Measurements from ENCODE around the gene CD247. TPM values are rescaled to one million over a fixed set of nuclear protein-coding genes. Genes with fewer than 3 reads are reported as not detected.
"Not testable (repeated sequence)": the region's sequence is repeated elsewhere in the genome, so short reads cannot be mapped to it uniquely, and the experiment has no call there.

CD247 gene
- 6.5 TPM for total RNA-seq (ENCODE audit: insufficient read depth, low replicate concordance)

DNA sequence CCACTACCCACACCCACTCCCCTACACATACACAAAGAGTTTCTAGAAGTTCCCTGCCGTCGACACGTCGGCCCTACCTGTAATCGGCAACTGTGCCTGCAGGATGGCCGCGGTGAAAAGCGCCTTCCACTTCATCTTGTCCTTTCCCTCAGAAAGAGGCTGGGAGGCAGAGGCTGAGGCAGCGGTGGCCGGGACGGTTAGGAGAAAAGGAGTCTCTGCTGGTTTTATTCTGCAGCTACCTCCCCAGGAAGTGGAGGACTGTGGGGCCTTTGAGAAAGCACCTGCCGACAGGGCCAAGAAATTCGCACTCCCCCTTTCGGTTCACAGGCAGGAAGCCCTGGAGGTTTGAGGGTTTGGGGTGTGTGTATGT lies at the start of gene CD247:
Gene CD247, minus strand, starts transcription at position 199 of the 370 bp plus-strand sequence. Its CDS starts 64 bp downstream, at position 135.
- DNase-seq (ENCODE audit: low spot score) = no peak

DNA sequence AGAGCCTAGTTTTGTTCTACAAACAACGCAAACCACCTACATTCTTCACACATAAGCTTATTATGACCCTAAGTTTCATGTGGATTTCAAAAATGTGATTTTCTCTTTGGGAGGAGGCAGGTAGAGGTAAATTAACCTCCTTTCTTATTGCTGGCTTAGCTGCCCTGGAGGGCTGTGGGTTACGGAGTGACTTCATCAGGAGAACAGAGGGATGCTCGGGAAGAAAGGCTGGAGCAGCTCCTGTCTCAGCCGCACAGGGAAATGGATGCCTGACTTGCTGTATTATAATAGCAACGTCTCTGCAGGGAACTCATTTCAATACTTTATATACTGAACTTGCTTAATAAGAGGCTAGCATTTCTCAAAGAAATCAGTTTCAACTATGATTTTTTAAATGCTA lies 49.3 kb upstream of the CD247 start:
- DNase-seq (ENCODE audit: low spot score) = no peak

DNA sequence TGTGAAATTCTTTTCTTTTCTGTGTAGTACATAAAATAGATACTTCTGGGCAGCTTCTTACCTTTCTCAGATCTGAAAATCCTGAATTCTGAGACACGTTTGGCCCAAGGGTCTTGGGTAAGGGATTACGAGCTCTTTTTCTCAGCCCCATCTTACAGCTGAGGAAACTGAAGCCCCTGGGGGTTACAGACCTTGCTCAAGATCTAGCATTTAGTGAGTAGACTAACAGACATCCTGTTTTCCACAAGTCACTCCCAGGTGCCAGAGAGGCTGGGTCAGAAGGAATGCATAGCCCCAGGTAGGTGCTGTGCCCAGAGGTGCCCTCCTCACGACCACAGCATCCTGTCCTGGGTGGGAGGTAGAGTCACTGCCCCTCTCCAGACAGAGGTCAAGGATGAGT lies 48.4 kb upstream of the CD247 start:
- no peak for DNase-seq (ENCODE audit: low spot score)

DNA sequence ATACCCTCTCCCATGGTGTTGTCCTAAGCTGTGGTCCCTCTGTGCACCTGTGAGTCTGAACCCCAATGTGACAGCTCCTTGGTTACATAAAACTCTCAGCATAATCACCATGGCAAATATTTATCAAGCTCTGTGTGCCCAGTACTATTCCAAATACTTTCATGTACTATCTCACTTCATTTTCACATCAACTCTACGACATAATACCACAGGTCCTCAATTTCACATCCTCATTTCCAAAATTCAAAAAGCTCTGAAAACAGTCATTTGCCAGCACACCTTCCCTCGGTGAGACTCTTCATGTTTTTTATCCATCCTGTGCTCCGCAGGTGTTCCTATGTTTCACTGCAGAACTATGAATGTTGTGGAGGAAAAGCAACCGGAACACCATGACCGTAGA lies 47.6 kb upstream of the CD247 start:
- DNase-seq (ENCODE audit: low spot score) = no peak

GRCh38 chr1:167564612-167565270 lies 46.4 kb upstream of the CD247 start:
- no peak for DNase-seq (ENCODE audit: low spot score)

DNA sequence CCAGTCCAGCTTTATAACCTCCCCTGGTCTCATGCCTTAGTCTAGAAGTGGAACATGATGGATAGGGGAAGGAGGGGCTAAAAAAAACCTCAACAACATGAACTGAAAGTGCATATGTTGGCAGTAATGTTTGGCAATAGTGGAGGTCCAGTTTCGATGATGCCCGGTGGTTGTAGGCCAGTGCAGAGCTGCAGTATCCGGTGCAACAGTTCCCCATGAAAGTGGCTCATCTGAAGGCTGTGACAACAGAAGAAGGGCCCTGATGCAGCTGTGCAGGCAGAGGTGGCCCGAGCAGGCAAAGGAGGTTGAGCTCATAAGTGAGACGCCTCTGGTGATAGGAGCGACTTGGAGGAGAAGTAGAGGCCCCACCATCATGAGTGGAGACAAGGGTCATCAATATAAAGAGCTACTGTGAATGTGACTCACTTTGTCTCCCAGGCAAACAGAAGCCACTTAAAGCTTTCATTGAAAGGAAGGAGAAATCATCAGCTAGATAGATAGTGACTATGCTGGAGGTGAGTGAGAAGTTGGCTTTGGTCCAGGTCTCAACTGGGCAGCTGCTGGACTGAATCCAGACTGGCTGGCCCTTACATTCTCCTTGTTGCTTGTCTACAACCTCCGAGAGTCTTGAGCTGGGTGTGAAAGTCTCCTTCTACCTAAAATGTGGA lies 45.4 kb upstream of the CD247 start:
- peak; percentile 37 for DNase-seq (ENCODE audit: low spot score)

DNA sequence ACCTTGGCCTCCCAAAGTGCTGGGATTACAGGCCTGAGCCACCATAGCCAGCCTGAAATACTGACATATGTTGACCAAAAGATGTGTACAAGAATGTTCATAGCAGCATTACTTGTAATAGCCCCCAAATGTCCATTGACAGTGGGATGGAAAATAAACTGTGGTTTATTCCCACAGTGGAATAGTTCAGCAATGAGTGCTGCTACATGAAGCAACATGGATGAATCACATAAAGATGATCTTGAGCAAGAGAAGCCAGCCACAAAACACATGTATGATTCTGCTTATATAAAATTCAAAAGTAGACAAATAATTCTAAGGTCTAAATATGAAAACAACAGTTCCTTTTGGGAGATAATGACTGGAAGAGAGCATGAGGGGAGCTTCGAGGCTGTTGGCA lies 44.4 kb upstream of the CD247 start:
- DNase-seq (ENCODE audit: low spot score) = no peak

- DNase-seq (ENCODE audit: low spot score) = no peak
Measured at GRCh38 chr1:167561753-167562152, 43.4 kb upstream of the CD247 start.

GRCh38 chr1:167555971-167556714 lies 37.8 kb upstream of the CD247 start:
- DNase-seq (ENCODE audit: low spot score) = peak; percentile 70

GRCh38 chr1:167555072-167555471 lies 36.7 kb upstream of the CD247 start:
- not testable (repeated sequence) for DNase-seq (ENCODE audit: low spot score)

- peak; percentile 19 for DNase-seq (ENCODE audit: low spot score)
Measured at GRCh38 chr1:167554028-167554779, 35.9 kb upstream of the CD247 start.

DNA sequence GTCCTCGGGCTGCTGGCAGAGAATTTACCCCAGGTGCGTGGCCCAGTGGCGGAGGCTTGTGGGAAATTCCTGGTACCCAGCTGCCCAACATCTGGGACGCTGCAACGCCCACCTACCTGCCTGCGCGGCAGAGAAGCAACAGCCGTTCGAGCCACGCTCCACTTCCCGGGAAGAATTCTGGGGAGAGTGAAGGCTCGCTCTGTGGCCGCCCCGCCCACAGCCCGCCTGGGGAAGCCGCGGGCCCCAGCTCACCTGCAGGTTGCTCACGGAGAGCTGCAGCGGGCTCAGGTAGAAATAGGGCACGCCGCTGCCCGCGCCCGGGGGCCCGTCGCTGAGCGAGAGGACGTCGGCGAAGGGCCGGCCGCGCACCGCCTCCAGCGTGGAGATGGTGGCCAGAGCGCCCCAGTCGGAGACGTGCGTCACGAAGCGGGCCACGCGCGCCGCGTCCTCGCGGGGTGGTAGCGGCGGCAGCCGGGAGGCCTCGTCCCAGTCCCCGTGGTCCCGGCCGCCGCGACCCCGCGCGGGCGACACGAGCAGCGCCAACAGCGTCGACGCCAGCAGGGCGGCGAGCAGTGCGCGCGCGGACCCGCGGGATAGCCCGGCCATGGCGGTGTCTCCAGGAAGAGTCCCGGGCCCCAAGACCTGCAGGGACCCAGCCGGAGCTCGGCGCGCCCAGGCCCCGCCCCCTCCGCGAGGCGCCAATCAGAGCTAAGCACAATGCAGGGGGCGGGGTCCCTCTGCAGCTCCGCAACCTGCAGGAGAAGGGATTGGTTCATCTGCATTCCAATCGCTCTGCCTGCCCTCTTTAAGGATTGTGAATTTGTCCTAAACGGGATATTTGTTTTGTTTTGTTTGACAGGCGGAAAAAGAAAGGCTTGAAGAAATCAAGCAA lies 35.1 kb upstream of the CD247 start, which contains the start of gene CREG1:
Gene CREG1, minus strand, starts transcription at position 627 of the 892 bp plus-strand sequence.
- DNase-seq (ENCODE audit: low spot score) = peak; percentile 94

GRCh38 chr1:167551362-167551761 lies 33.0 kb upstream of the CD247 start:
- DNase-seq (ENCODE audit: low spot score) = no peak

- DNase-seq (ENCODE audit: low spot score) = peak; percentile 43
Measured at GRCh38 chr1:167548059-167548932, 30.0 kb upstream of the CD247 start.

DNA sequence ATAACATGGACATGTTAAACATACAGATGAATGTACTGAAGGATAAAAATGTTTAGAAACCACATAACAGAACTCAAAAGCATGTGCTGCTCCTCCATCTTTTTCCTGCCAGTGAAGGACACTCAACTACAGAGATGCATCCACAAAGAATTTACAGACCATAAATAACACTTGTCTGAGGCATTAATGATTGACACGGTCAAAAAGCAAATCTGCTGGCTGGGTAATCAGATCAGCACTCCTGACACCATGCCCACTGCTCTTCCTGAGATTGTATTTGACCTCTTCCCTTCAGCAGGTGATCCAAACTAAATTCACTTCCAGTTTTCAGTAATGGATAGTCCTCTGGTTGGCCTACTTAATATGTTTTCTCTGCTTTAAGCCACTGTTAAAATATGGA lies 28.6 kb upstream of the CD247 start:
- DNase-seq (ENCODE audit: low spot score) = no peak

DNA sequence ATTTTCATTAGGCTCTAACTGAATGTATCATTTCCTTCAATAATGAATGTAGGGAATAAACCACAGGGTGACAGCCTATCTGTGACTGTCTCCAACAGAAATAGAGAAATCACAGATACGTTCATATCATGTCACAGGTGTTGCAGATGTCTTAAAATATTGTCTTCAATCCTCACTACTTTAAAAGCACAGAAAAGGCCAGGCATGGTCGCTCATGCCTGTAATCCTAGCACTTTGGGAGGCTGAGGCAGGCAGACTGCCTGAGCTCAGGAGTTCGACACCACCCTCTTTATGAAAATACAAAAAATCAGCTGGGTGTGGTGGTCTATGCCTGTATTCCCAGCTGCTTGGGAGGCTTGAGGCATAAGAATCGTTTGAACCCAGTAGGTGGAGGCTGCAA lies 27.0 kb upstream of the CD247 start:
- no peak for DNase-seq (ENCODE audit: low spot score)

- no peak for DNase-seq (ENCODE audit: low spot score)
Measured at GRCh38 chr1:167544447-167545093, 26.2 kb upstream of the CD247 start.

DNA sequence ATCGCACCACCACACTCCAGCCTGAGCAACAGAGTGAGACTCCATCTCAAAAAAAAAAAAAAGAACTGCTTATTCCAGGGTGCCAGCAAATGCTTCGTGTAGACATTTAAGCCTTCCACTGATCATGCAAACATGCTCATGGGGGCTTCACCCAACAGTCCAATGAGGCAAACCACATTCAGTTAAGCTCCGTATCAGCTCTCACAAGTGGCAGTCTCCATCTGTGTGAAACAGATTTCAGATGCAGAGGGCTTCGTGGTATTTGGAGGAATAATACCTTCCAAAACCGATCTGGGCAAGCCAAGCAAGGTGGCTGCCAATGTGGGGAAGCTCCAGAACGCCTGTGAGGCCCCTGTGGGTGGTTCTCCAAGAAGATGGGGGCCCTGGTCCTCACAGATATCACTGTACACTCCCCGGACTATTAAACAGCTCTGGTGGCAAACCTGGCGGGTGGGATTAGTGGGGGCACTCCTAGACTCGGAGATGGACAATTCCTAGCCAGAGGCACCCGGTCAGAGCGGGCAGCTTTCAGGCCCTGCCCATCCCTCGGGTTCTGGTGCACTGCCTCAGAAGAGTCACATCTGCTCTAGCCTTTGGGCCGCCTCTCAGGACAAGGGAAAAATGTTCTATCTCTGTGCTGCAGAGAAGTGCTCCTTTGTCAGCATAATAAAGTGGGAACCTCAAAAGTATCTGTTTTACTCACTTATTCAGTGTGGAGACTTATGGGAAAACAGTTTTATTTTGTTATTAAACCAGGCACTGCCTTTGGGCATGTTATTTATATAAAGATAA lies 25.1 kb upstream of the CD247 start:
- DNase-seq (ENCODE audit: low spot score) = no peak
